GM12864 (cell line): ENCODE results near the gene MINDY4.

Experiments used
- DNase-seq: peaks from one replicate; pipeline ENCODE4 v3.0.0-alpha.2; 2011; ENCODE audit warnings: low read depth
- H3K4me3 ChIP-seq: 2 replicates; pipeline ENCODE4 v1.5.1; 2011; ENCODE audit warnings: mild to moderate bottlenecking, low read depth, low read length, control low read depth
- TF ChIP-seq, protein P1 (sequence below): IDR thresholded peaks from 2 replicates; pipeline ENCODE4 v1.5.1; 2011; ENCODE audit warnings: low read depth, mild to moderate bottlenecking, moderate library complexity, low read length, control low read depth, inconsistent platforms; ENCODE audit errors: missing control alignments

Gene MINDY4

GRCh38 chr7:30904561-30904960, 133.3 kb downstream of the MINDY4 start:
- TF ChIP-seq, protein P1, sequence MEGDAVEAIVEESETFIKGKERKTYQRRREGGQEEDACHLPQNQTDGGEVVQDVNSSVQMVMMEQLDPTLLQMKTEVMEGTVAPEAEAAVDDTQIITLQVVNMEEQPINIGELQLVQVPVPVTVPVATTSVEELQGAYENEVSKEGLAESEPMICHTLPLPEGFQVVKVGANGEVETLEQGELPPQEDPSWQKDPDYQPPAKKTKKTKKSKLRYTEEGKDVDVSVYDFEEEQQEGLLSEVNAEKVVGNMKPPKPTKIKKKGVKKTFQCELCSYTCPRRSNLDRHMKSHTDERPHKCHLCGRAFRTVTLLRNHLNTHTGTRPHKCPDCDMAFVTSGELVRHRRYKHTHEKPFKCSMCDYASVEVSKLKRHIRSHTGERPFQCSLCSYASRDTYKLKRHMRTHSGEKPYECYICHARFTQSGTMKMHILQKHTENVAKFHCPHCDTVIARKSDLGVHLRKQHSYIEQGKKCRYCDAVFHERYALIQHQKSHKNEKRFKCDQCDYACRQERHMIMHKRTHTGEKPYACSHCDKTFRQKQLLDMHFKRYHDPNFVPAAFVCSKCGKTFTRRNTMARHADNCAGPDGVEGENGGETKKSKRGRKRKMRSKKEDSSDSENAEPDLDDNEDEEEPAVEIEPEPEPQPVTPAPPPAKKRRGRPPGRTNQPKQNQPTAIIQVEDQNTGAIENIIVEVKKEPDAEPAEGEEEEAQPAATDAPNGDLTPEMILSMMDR: no peak
- no peak overlapping the region for H3K4me3 ChIP-seq
- no peak for DNase-seq

- no peak for DNase-seq
- TF ChIP-seq, protein P1: no peak
- no peak overlapping the region for H3K4me3 ChIP-seq
These were observed 134.1 kb downstream of the MINDY4 start for GRCh38 chr7:30905078-30906012.

GRCh38 chr7:30906014-30906413, 134.8 kb downstream of the MINDY4 start:
- no peak for DNase-seq
- TF ChIP-seq, protein P1: no peak
- no peak overlapping the region for H3K4me3 ChIP-seq

DNA sequence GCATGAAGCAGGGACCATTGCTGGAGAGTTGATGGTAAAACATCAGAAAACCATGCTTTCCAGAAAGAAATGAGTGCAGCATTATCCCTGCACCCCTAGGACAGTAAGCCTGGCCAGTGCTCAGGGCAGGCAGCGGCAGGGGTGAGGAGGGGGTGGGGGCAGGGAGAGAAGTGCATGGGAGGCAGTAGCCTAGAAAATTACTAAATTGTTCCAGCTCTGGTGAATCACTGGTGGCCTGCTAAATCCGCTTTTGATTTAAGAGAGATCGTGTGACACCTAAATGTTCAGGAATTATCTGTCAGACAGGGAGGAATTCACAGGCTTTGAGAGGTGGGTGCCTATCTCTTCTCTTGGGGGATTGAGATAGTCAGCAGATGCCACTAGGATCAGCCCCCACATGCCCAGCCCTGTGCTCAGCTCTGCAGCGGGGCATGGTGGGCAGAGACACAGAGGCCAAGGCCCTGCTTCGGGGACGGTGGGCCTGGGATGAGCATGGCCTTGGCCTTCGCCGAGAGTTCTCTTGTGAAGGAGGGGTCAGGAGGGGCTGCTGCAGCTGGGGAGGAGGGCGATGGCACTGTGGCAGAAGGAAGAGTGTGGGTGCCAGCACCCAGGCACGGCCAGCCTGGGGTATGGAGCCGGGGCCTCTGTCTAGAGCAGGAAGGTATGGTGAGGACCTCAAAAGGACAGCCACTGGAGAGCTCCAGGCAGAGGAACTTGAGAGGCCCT, 135.5 kb downstream of the MINDY4 start:
- TF ChIP-seq, protein P1: no peak
- no peak for DNase-seq

DNA sequence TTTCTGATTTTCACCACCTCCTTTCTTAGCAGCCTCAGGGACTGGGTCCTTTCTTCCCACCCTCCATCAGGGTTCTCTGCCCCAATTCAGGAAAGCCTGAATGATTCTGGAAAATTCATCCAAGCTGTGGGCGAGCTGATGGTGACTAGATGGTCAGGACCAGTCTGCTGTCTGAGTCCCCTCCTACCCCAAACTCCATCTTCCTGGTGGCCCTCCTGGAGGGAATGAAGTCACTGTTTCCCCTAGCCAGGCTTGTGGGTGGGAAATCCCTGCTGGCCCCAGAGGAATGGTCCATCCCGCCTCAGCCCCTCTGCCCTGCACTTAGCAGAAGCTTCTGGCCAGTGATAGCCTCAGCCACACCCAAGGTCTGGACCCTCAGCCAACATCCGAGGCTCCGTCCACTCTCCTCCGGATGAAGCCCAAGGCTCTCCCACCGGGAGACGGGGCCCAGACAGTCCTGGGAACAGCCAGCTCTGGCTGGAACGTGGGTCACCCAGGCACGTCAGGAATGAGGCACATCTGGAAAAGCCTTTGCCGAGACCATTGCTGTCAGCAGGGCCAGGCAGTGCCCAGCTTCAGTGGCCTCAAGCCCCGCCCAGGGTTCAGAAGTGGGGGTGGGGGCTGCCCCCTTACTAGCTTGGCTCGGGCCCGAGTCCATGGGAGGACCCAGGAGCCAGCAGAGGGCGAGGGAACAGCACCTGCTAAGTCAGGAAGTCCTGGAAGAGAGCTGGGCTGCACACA, 136.5 kb downstream of the MINDY4 start:
- no peak overlapping the region for H3K4me3 ChIP-seq
- TF ChIP-seq, protein P1: no peak
- DNase-seq: no peak

More for the DNA sequence above, 135.5 kb downstream of the MINDY4 start:
- no peak overlapping the region for H3K4me3 ChIP-seq

DNA sequence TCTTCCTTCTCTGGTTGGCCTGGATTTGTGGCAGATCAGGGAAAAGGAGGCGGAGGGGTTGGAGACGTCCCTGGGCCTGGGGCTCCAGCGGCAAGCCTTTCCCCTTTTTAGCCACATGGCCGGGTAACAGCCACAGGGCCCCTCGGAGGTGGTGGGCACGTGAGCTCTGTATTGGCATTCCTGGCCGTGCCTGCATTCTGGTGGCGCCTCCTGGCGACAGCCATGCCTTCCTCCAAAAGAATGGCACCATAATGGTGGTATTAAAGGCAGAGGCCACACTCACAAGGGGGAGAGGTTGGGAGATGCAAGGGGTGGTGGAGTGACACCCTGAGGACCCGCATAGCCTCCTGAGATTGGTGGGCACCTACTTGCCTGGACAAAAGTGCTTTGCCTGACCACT, 137.5 kb downstream of the MINDY4 start:
- TF ChIP-seq, protein P1: peak; percentile 56
- H3K4me3 ChIP-seq: no peak overlapping the region
- no peak for DNase-seq
